Body of pancreas (tissue), 4 donors: ENCODE results near the gene GLT8D1.

ENCODE experiments used
- POLR2A ChIP-seq, 3 donors: fragments of 450-650 bp; IDR thresholded peaks; one replicate each; pipeline ENCODE4 v1.6.1; 2016; ENCODE audit warnings: antibody characterized with exemption in 3 of 3, mild to moderate bottlenecking in 2 of 3
- TF ChIP-seq, protein P1 (sequence below), 7 experiments: fragments of 450-650 bp in 4 of 7; fragments of 200-600 bp in 3 of 7; sonication (generic) in 3 of 7; IDR thresholded peaks; one replicate each; pipeline ENCODE4 v1.5.1; 2016 to 2019; ENCODE audit warnings: antibody characterized with exemption in 7 of 7

DNA sequence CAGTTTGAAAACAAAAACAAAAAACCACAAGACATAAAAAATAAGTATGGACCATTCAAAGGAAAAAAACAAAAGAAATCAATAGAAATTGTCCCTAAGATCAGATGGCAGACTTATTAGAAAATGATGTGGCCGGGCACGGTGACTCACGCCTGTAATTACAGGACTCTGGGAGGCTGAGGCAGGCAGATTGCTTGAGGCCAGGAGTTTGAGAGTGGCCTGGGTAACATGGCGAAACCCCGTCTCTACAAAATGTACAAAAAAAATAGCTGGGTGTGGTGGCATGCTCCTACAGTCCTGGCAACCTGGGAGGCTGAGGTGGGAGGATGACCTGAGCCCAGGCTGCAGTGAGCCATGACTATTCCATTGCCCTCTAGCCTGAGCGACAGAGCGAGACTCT, 16.9 kb upstream of the GLT8D1 start:
- TF ChIP-seq POLR2A (IDR thresholded peaks at IDR 0.05) = no peak
- TF ChIP-seq, protein P1, sequence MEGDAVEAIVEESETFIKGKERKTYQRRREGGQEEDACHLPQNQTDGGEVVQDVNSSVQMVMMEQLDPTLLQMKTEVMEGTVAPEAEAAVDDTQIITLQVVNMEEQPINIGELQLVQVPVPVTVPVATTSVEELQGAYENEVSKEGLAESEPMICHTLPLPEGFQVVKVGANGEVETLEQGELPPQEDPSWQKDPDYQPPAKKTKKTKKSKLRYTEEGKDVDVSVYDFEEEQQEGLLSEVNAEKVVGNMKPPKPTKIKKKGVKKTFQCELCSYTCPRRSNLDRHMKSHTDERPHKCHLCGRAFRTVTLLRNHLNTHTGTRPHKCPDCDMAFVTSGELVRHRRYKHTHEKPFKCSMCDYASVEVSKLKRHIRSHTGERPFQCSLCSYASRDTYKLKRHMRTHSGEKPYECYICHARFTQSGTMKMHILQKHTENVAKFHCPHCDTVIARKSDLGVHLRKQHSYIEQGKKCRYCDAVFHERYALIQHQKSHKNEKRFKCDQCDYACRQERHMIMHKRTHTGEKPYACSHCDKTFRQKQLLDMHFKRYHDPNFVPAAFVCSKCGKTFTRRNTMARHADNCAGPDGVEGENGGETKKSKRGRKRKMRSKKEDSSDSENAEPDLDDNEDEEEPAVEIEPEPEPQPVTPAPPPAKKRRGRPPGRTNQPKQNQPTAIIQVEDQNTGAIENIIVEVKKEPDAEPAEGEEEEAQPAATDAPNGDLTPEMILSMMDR (IDR thresholded peaks at IDR 0.05) = no peak
